Neural progenitor cell (in vitro differentiated cells): ENCODE measurements around the gene ZG16. TPM values are rescaled to one million over a fixed set of nuclear protein-coding genes. Genes with fewer than 3 reads are reported as not detected.

Experiments
- DNase-seq: peaks from one replicate; pipeline ENCODE4 v3.0.0-alpha.2; 2016; ENCODE audit warnings: low spot score
- H2AFZ ChIP-seq: fragments of 200-600 bp; sonication (generic); replicated peaks from 2 replicates; pipeline ENCODE4 v1.6.1; 2016; ENCODE audit warnings: antibody characterized with exemption
- H3F3A ChIP-seq: fragments of 200-600 bp; sonication (generic); 2 replicates; pipeline ENCODE4 v1.6.1; 2016; ENCODE audit warnings: antibody characterized with exemption, low read depth
- H3K27ac ChIP-seq: fragments of 200-600 bp; sonication (generic); 2 replicates; pipeline ENCODE4 v1.5.1; 2016; ENCODE audit warnings: mild to moderate bottlenecking
- H3K27me3 ChIP-seq: fragments of 200-600 bp; sonication (generic); 2 replicates; pipeline ENCODE4 v1.6.1; 2016; ENCODE audit warnings: mild to moderate bottlenecking, moderate library complexity
- H3K36me3 ChIP-seq: fragments of 200-600 bp; sonication (generic); 2 replicates; pipeline ENCODE4 v1.5.1; 2016
- H3K4me1 ChIP-seq: fragments of 200-600 bp; sonication (generic); 2 replicates; pipeline ENCODE4 v1.6.1; 2016; ENCODE audit warnings: mixed run types
- H3K4me2 ChIP-seq: fragments of 200-600 bp; sonication (generic); 2 replicates; pipeline ENCODE4 v1.6.1; 2016
- H3K4me3 ChIP-seq: fragments of 200-600 bp; sonication (generic); 2 replicates; pipeline ENCODE4 v1.5.1; 2016
- H3K79me2 ChIP-seq: fragments of 200-600 bp; sonication (generic); 2 replicates; pipeline ENCODE4 v1.6.1; 2016; ENCODE audit warnings: low read depth
- H3K9ac ChIP-seq: fragments of 200-600 bp; sonication (generic); 2 replicates; pipeline ENCODE4 v1.6.1; 2016
- H3K9me3 ChIP-seq: fragments of 200-600 bp; sonication (generic); 2 replicates; pipeline ENCODE4 v1.5.1; 2016; ENCODE audit warnings: low read depth
- H4K20me1 ChIP-seq: fragments of 200-600 bp; sonication (generic); 2 replicates; pipeline ENCODE4 v1.6.1; 2016; ENCODE audit warnings: low read depth
- H3K27ac Mint-ChIP-seq: 3 replicates; pipeline ENCODE4 v1.8.0; 2021; ENCODE audit warnings: mixed read lengths
- H3K27me3 Mint-ChIP-seq: 2 replicates; pipeline ENCODE4 v1.8.0; 2022; ENCODE audit warnings: low read depth, mild to moderate bottlenecking, inconsistent platforms, moderate library complexity, mixed read lengths; ENCODE audit not compliant: insufficient read depth
- H3K36me3 Mint-ChIP-seq: 3 replicates; pipeline ENCODE4 v1.8.0; 2021; ENCODE audit warnings: mixed read lengths
- H3K4me1 Mint-ChIP-seq: 3 replicates; pipeline ENCODE4 v1.8.0; 2021; ENCODE audit warnings: mixed read lengths
- H3K4me3 Mint-ChIP-seq: 3 replicates; pipeline ENCODE4 v1.8.0; 2021; ENCODE audit warnings: mild to moderate bottlenecking, moderate library complexity, mixed read lengths
- H3K9me3 Mint-ChIP-seq: 3 replicates; pipeline ENCODE4 v1.8.0; 2020; ENCODE audit warnings: mixed read lengths
- CTCF ChIP-seq: fragments of 200-600 bp; sonication (generic); IDR thresholded peaks from 2 replicates; pipeline ENCODE4 v1.5.1; 2017; ENCODE audit warnings: antibody characterized with exemption, mild to moderate bottlenecking
- EZH2 ChIP-seq: fragments of 200-600 bp; sonication (generic); IDR thresholded peaks from 2 replicates; pipeline ENCODE4 v1.6.1; 2017; ENCODE audit warnings: antibody characterized with exemption, mild to moderate bottlenecking, moderate library complexity
- EZH2phosphoT487 ChIP-seq: fragments of 200-600 bp; sonication (generic); IDR thresholded peaks from 2 replicates; pipeline ENCODE4 v1.6.1; 2017; ENCODE audit warnings: antibody characterized with exemption
- total RNA-seq: library from RNA; depleted of rRNA; stranded (reverse); fragments of >200 nt; gene quantifications from 2 replicates; pipeline ENCODE4 v1.2.3, GENCODE V29; 2015; ENCODE audit warnings: low replicate concordance

Gene ZG16
- total RNA-seq, 1 donor from 2014 or later: not detected

- TF ChIP-seq CTCF: no peak
- TF ChIP-seq EZH2phosphoT487: no peak
- TF ChIP-seq EZH2: no peak
- Histone ChIP-seq H3K9me3 (no peaks in the 10 kb centered on the region), H3K79me2 (no peaks in the 10 kb centered on the region), H3K4me2 (no peak overlapping the region), H3K9ac (no peak overlapping the region), H2AFZ (no peak overlapping the region), H3K27me3 (no peaks in the 10 kb centered on the region), H3K4me3 (no peak overlapping the region), H4K20me1 (no peaks in the 10 kb centered on the region), H3K4me1 (no peaks in the 10 kb centered on the region), H3K27ac (no peak overlapping the region), H3F3A (no peaks in the 10 kb centered on the region), H3K36me3 (no peaks in the 10 kb centered on the region)
- Mint-ChIP-seq H3K36me3 (no peaks in the 10 kb centered on the region), H3K27ac (no peak overlapping the region), H3K4me3 (no peak overlapping the region), H3K27me3 (peaks cover 17% of the 10 kb centered on the region), H3K9me3 (no peaks in the 10 kb centered on the region), H3K4me1 (peaks cover 3% of the 10 kb centered on the region)
- no peak for DNase-seq
Measured at GRCh38 chr16:29743475-29743826, 34.6 kb upstream of the ZG16 start.

GRCh38 chr16:29743827-29744531 is 34.1 kb upstream of the ZG16 start:
- Histone ChIP-seq H3K27me3 (no peaks in the 10 kb centered on the region), H3K4me3 (no peak overlapping the region), H3K9ac (no peak overlapping the region), H3K4me2 (no peak overlapping the region), H3K36me3 (no peaks in the 10 kb centered on the region), H3K79me2 (no peaks in the 10 kb centered on the region), H3K9me3 (no peaks in the 10 kb centered on the region), H3K27ac (no peak overlapping the region), H3F3A (no peaks in the 10 kb centered on the region), H2AFZ (no peak overlapping the region), H4K20me1 (no peaks in the 10 kb centered on the region), H3K4me1 (no peaks in the 10 kb centered on the region)
- H3K4me3 Mint-ChIP-seq: no peak overlapping the region
- H3K36me3 Mint-ChIP-seq: no peaks in the 10 kb centered on the region
- H3K4me1 Mint-ChIP-seq: peaks cover 3% of the 10 kb centered on the region
- no peaks in the 10 kb centered on the region for H3K9me3 Mint-ChIP-seq
- peaks cover 17% of the 10 kb centered on the region for H3K27me3 Mint-ChIP-seq
- TF ChIP-seq CTCF (no peak), EZH2 (no peak), EZH2phosphoT487 (no peak)
- DNase-seq: no peak
- H3K27ac Mint-ChIP-seq: no peak overlapping the region

DNA sequence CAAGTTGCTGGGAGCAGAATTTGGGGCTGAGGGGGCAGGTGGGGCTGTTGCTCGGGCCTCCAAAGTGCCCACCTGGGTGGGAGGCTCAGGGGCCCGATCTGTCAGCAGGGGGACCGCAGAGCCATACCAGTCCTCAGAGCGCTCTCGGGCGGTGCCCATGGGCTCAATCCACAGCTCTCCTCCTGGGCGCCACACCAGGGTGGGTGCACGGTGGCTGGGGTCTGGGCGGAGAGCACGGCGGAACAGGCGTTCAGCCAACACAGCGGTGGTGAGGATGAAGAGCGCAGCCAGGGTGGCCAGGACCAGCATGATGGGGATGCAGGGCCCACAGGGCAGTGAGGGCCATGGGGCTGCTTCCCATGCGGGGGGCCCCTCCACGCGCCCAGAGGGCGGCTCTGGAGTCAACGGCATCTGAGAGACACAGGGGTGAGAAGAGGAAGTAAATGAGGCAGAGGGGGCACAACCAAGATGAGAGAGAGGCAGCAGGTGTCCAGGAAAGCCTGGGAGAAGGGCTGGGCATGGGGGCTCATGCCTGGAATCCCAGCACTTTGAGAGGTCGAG is 33.4 kb upstream of the ZG16 start:
- Histone ChIP-seq H4K20me1 (no peaks in the 10 kb centered on the region), H3K27me3 (no peaks in the 10 kb centered on the region), H3K4me1 (no peaks in the 10 kb centered on the region), H3K36me3 (no peaks in the 10 kb centered on the region), H3K79me2 (no peaks in the 10 kb centered on the region), H3F3A (no peaks in the 10 kb centered on the region), H3K9ac (no peak overlapping the region), H3K4me3 (no peak overlapping the region), H3K4me2 (no peak overlapping the region), H2AFZ (no peak overlapping the region), H3K27ac (no peak overlapping the region), H3K9me3 (no peaks in the 10 kb centered on the region)
- Mint-ChIP-seq H3K4me1 (peaks cover 3% of the 10 kb centered on the region), H3K27ac (no peak overlapping the region), H3K9me3 (no peaks in the 10 kb centered on the region), H3K27me3 (peaks cover 17% of the 10 kb centered on the region), H3K4me3 (no peak overlapping the region), H3K36me3 (no peaks in the 10 kb centered on the region)
- no peak for TF ChIP-seq EZH2
- no peak for DNase-seq

DNA sequence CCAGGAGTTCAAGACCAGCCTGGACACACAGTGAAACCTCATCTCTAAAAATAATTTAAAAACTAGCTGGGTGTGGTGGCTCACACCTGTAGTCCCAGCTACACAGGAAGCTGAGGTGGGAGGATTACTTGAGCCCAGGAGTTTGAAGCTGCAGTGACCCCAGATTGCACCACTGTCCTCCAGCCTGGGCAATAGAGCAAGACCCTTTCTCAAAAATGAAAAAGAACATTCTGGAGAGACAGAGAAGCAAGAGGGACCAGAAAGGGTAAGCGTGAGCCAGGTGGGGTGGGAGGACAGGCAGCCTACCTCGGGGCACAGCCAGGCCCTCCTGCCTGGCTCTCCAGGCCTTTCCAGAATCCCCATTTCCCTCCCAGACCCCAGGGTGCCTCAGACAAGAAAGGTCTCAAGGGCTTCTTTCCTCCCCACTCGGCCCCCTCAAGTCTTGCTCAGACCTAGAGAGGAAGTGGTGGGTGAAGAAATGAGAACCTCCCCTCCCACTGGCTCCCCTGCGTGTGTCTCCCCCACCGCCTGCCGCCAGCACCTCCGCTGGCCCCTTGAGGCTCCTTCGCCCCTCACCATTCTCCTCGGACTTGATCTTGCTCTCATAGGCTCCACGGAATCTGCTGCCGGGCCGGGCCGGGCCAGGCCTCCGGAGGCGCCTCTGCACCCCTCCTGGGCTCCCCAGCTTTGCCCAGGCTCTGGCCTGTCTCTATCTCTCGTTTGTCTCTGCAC is 32.8 kb upstream of the ZG16 start:
- TF ChIP-seq EZH2 (no peak), CTCF (no peak), EZH2phosphoT487 (no peak)
- no peak for DNase-seq
- Mint-ChIP-seq H3K27me3 (peaks cover 17% of the 10 kb centered on the region), H3K9me3 (no peaks in the 10 kb centered on the region), H3K4me1 (peaks cover 3% of the 10 kb centered on the region), H3K27ac (no peak overlapping the region), H3K36me3 (no peaks in the 10 kb centered on the region), H3K4me3 (no peak overlapping the region)
- Histone ChIP-seq H3K27me3 (no peaks in the 10 kb centered on the region), H3F3A (no peaks in the 10 kb centered on the region), H3K36me3 (no peaks in the 10 kb centered on the region), H3K4me1 (no peaks in the 10 kb centered on the region), H3K9me3 (no peaks in the 10 kb centered on the region), H3K79me2 (no peaks in the 10 kb centered on the region), H2AFZ (no peak overlapping the region), H3K27ac (no peak overlapping the region), H3K4me2 (no peak overlapping the region), H3K4me3 (no peak overlapping the region), H3K9ac (no peak overlapping the region), H4K20me1 (no peaks in the 10 kb centered on the region)
